ENCODE measurements around the gene FBH1. TPM values are rescaled to one million over a fixed set of nuclear protein-coding genes. Genes with fewer than 3 reads are reported as not detected.
A peak's percentile ranks its signal among the peaks of the same experiment; 100 is the strongest.

FBH1 gene
- total and polyA plus RNA-seq, 9 of the 15 experiments (the other 6 are each of a cell fraction or from before 2014, with no cell fraction given) = 13.4 to 108 (median 77.8) TPM

GRCh38 chr10:5971315-5971832, 81.3 kb downstream of the FBH1 start (continued):
- TF ChIP-seq, protein P1, sequence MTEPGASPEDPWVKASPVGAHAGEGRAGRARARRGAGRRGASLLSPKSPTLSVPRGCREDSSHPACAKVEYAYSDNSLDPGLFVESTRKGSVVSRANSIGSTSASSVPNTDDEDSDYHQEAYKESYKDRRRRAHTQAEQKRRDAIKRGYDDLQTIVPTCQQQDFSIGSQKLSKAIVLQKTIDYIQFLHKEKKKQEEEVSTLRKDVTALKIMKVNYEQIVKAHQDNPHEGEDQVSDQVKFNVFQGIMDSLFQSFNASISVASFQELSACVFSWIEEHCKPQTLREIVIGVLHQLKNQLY (CRISPR knock-in tag; conservative IDR thresholded peaks at IDR 0.05) = 0 out of 4 replicates have a peak, but pooled peaks of 1 of the 2 experiments have one; percentile 49
- TF ChIP-seq SMARCE1 (IDR thresholded peaks at IDR 0.05) = peak; percentile 86
- no peak for TF ChIP-seq PHF21A (IDR thresholded peaks at IDR 0.05; ENCODE audit: borderline replicate concordance, low read depth)
- no peak for TF ChIP-seq BHLHE40 (IDR thresholded peaks at IDR 0.05; ENCODE audit: low read length)
- TF ChIP-seq TAF9B (IDR thresholded peaks at IDR 0.05; ENCODE audit: partially characterized antibody) = no peak
- TF ChIP-seq, protein P2, sequence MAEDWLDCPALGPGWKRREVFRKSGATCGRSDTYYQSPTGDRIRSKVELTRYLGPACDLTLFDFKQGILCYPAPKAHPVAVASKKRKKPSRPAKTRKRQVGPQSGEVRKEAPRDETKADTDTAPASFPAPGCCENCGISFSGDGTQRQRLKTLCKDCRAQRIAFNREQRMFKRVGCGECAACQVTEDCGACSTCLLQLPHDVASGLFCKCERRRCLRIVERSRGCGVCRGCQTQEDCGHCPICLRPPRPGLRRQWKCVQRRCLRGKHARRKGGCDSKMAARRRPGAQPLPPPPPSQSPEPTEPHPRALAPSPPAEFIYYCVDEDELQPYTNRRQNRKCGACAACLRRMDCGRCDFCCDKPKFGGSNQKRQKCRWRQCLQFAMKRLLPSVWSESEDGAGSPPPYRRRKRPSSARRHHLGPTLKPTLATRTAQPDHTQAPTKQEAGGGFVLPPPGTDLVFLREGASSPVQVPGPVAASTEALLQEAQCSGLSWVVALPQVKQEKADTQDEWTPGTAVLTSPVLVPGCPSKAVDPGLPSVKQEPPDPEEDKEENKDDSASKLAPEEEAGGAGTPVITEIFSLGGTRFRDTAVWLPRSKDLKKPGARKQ (CRISPR knock-in tag; IDR thresholded peaks at IDR 0.05) = no peak
- TF ChIP-seq CGGBP1 (CRISPR knock-in tag; IDR thresholded peaks at IDR 0.05) = no peak
- no peak for TF ChIP-seq IRF2 (CRISPR knock-in tag; IDR thresholded peaks at IDR 0.05)
- TF ChIP-seq TFAM (CRISPR knock-in tag; conservative IDR thresholded peaks at IDR 0.05) = no peak
- TF ChIP-seq POLR2B (IDR thresholded peaks at IDR 0.05; ENCODE audit: low read depth, partially characterized antibody) = no peak
- 0 out of 2 replicates have a peak, but pooled peaks have one; percentile 21 for TF ChIP-seq EHMT2 (IDR thresholded peaks at IDR 0.05)
- peak in 1 of 2 experiments; percentile 4; a peak in 1 of 4 replicates for TF ChIP-seq FOXK2 (conservative IDR thresholded peaks at IDR 0.05 in 1 of 2, IDR thresholded peaks at IDR 0.05 in 1 of 2; ENCODE audit: low read depth in 2 of 2)
- TF ChIP-seq, protein P3, sequence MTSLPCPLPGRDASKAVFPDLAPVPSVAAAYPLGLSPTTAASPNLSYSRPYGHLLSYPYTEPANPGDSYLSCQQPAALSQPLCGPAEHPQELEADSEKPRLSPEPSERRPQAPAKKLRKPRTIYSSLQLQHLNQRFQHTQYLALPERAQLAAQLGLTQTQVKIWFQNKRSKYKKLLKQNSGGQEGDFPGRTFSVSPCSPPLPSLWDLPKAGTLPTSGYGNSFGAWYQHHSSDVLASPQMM (CRISPR knock-in tag; IDR thresholded peaks at IDR 0.05) = no peak
- no peak for TF ChIP-seq ZNF57 (CRISPR knock-in tag; IDR thresholded peaks at IDR 0.05)
- TF ChIP-seq, protein P4, sequence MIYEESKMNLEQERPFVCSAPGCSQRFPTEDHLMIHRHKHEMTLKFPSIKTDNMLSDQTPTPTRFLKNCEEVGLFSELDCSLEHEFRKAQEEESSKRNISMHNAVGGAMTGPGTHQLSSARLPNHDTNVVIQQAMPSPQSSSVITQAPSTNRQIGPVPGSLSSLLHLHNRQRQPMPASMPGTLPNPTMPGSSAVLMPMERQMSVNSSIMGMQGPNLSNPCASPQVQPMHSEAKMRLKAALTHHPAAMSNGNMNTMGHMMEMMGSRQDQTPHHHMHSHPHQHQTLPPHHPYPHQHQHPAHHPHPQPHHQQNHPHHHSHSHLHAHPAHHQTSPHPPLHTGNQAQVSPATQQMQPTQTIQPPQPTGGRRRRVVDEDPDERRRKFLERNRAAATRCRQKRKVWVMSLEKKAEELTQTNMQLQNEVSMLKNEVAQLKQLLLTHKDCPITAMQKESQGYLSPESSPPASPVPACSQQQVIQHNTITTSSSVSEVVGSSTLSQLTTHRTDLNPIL (CRISPR knock-in tag; IDR thresholded peaks at IDR 0.05) = no peak
- TF ChIP-seq, protein P5, sequence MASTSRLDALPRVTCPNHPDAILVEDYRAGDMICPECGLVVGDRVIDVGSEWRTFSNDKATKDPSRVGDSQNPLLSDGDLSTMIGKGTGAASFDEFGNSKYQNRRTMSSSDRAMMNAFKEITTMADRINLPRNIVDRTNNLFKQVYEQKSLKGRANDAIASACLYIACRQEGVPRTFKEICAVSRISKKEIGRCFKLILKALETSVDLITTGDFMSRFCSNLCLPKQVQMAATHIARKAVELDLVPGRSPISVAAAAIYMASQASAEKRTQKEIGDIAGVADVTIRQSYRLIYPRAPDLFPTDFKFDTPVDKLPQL (IDR thresholded peaks at IDR 0.05; ENCODE audit: extremely low read depth, insufficient read length) = no peak
- no peak for TF ChIP-seq KDM4B (IDR thresholded peaks at IDR 0.05; ENCODE audit: borderline replicate concordance in 2 of 2, low read depth in 1 of 2)
- TF ChIP-seq SP2 (IDR thresholded peaks at IDR 0.05; ENCODE audit: extremely low read depth, low read depth, low read length, poor library complexity, severe bottlenecking) = no peak
- no peak; the same call in 1 of the 2 replicates for TF ChIP-seq SOX6 (IDR thresholded peaks at IDR 0.05)
- no peak for TF ChIP-seq ZKSCAN1 (IDR thresholded peaks at IDR 0.05; ENCODE audit: low read depth, low read length)
- TF ChIP-seq NCOA1 (IDR thresholded peaks at IDR 0.05; ENCODE audit: low read depth) = peak; percentile 19; the same call in 1 of the 2 replicates
- TF ChIP-seq NFE2L1 (tag; IDR thresholded peaks at IDR 0.05; ENCODE audit: borderline replicate concordance, low read depth) = no peak
- TF ChIP-seq CBX3 (IDR thresholded peaks at IDR 0.05; ENCODE audit: borderline replicate concordance in 1 of 2, low read length in 2 of 2) = 0 out of 3 replicates have a peak, but pooled peaks of 1 of the 2 experiments have one; percentile 18
- TF ChIP-seq ZNF146 (CRISPR knock-in tag; IDR thresholded peaks at IDR 0.05; ENCODE audit: unreplicated experiment) = no peak

All from K562 (cell line).